CD14-positive monocyte (primary cell): Measurements from ENCODE around the gene CDH4. TPM values are rescaled to one million over a fixed set of nuclear protein-coding genes. Genes with fewer than 3 reads are reported as not detected.

Source experiments
- DNase-seq, 3 donors: peaks; one replicate each; pipeline ENCODE4 v3.0.0-alpha.2; 2011 to 2022
- H2AFZ ChIP-seq: 2 replicates; pipeline ENCODE4 v1.6.0; 2012; ENCODE audit warnings: mild to moderate bottlenecking, low read depth, low read length, inconsistent platforms; ENCODE audit not compliant: insufficient read depth, poor library complexity, severe bottlenecking
- H3K27ac ChIP-seq, 2 donors: 1 replicate in 1 of 2; 2 replicates in 1 of 2; pipeline ENCODE4 v1.5.1; 2012 to 2013; ENCODE audit warnings: low read length in 2 of 2, control low read depth in 1 of 2, inconsistent platforms in 1 of 2, low read depth in 1 of 2, mild to moderate bottlenecking in 1 of 2
- H3K27me3 ChIP-seq, 2 donors: one replicate each; pipeline versions ENCODE4 v1.6.0 to v1.6.1; 2011 to 2013; ENCODE audit warnings: low read length in 2 of 2; ENCODE audit not compliant: control insufficient read depth in 2 of 2, insufficient read depth in 2 of 2
- H3K36me3 ChIP-seq, 2 donors: replicated peaks in 1 of 2; 1 replicate in 1 of 2; 2 replicates in 1 of 2; pipeline versions ENCODE4 v1.5.1 to v1.6.1; 2012 to 2013; ENCODE audit warnings: low read length in 2 of 2, control low read depth in 1 of 2, inconsistent platforms in 1 of 2, mild to moderate bottlenecking in 1 of 2; ENCODE audit not compliant: insufficient read depth in 2 of 2, control insufficient read depth in 1 of 2
- H3K4me1 ChIP-seq, 2 donors: 1 replicate in 1 of 2; 2 replicates in 1 of 2; pipeline versions ENCODE4 v1.5.1 to v1.6.1; 2012 to 2013; ENCODE audit warnings: low read length in 2 of 2, control low read depth in 1 of 2, inconsistent platforms in 1 of 2, mild to moderate bottlenecking in 1 of 2, moderate library complexity in 1 of 2; ENCODE audit not compliant: insufficient read depth in 2 of 2, control insufficient read depth in 1 of 2
- H3K4me2 ChIP-seq: replicated peaks from 2 replicates; pipeline ENCODE3; 2012; ENCODE audit warnings: low read length, moderate library complexity, mild to moderate bottlenecking; ENCODE audit not compliant: poor library complexity, severe bottlenecking; ENCODE audit errors: extremely low read depth
- H3K4me3 ChIP-seq, 3 experiments: fragments of 200-600 bp in 1 of 3; sonication (generic) in 1 of 3; replicated peaks in 1 of 3; 1 replicate in 2 of 3; 2 replicates in 1 of 3; pipeline ENCODE4 v1.5.1; 2011 to 2013; ENCODE audit warnings: low read length in 3 of 3, mild to moderate bottlenecking in 3 of 3, control low read depth in 2 of 3, low read depth in 2 of 3, inconsistent platforms in 1 of 3, moderate library complexity in 1 of 3
- H3K79me2 ChIP-seq: 2 replicates; pipeline ENCODE4 v1.6.0; 2012; ENCODE audit warnings: mild to moderate bottlenecking, control low read depth, inconsistent platforms, low read length, moderate library complexity; ENCODE audit not compliant: insufficient read depth
- H3K9ac ChIP-seq: 2 replicates; pipeline ENCODE4 v1.6.0; 2017; ENCODE audit warnings: low read length, mild to moderate bottlenecking; ENCODE audit not compliant: insufficient read depth, poor library complexity, severe bottlenecking
- H3K9me3 ChIP-seq, 2 donors: replicated peaks in 1 of 2; 1 replicate in 1 of 2; 2 replicates in 1 of 2; pipeline versions ENCODE4 v1.5.1 to v1.6.1; 2012 to 2013; ENCODE audit warnings: low read length in 2 of 2, control low read depth in 1 of 2; ENCODE audit not compliant: control insufficient read depth in 1 of 2, insufficient read depth in 1 of 2
- H4K20me1 ChIP-seq: 2 replicates; pipeline ENCODE4 v1.6.0; 2012; ENCODE audit warnings: mild to moderate bottlenecking, low read length, control low read depth, moderate library complexity; ENCODE audit not compliant: insufficient read depth
- H3K27ac Mint-ChIP-seq, 7 donors: one replicate each; pipeline ENCODE4 v1.8.0; 2020; ENCODE audit warnings: mild to moderate bottlenecking in 7 of 7, mixed read lengths in 7 of 7, moderate library complexity in 6 of 7, inconsistent platforms in 2 of 7
- H3K27me3 Mint-ChIP-seq, 3 donors: one replicate each; pipeline ENCODE4 v1.8.0; 2021 to 2022; ENCODE audit warnings: low read depth in 3 of 3, mild to moderate bottlenecking in 3 of 3, mixed read lengths in 3 of 3, moderate library complexity in 3 of 3, inconsistent platforms in 1 of 3
- H3K36me3 Mint-ChIP-seq, 2 donors: one replicate each; pipeline ENCODE4 v1.8.0; 2020; ENCODE audit warnings: mixed read lengths in 2 of 2, inconsistent platforms in 1 of 2, mild to moderate bottlenecking in 1 of 2
- H3K4me1 Mint-ChIP-seq: one replicate; pipeline ENCODE4 v1.8.0; 2020; ENCODE audit warnings: mild to moderate bottlenecking, mixed read lengths
- H3K4me3 Mint-ChIP-seq, 2 donors: one replicate each; pipeline ENCODE4 v1.8.0; 2020; ENCODE audit warnings: mild to moderate bottlenecking in 2 of 2, mixed read lengths in 2 of 2, moderate library complexity in 1 of 2
- H3K9me3 Mint-ChIP-seq, 7 donors: one replicate each; pipeline ENCODE4 v1.8.0; 2020 to 2022; ENCODE audit warnings: mixed read lengths in 7 of 7, mild to moderate bottlenecking in 6 of 7, moderate library complexity in 6 of 7, inconsistent platforms in 2 of 7
- CTCF ChIP-seq: fragments of 200-600 bp; IDR thresholded peaks from one replicate; pipeline ENCODE4 v1.8.0; 2022; ENCODE audit warnings: antibody characterized with exemption, mild to moderate bottlenecking
- WGBS: methylation state at CpG from one replicate; pipeline ENCODE4 v1.1.5; 2013; ENCODE audit warnings: missing lambda C conversion rate; ENCODE audit not compliant: insufficient coverage; 5-methylcytosine and 5-hydroxymethylcytosine counted together
- intact Hi-C, 2 donors: fragments of 100-400 bp; cut with micrococcal nuclease; formaldehyde crosslinking; loops; one replicate each; pipeline versions ENCODE4 v1.15.0 to v1.15.1; 2023
- polyA plus RNA-seq, 3 donors: library from polyadenylated mRNA; depleted of rRNA in 1 of 3; unstranded in 2 of 3; stranded (reverse) in 1 of 3; fragments of 300-500 nt in 2 of 3; fragments of >200 nt in 1 of 3; fragmentation: Illumina TruSeq in 2 of 3; gene quantifications; 1 replicate in 2 of 3; 2 replicates in 1 of 3; pipeline ENCODE4 v1.2.3, GENCODE V29; 2012 to 2021

Gene CDH4
- polyA plus RNA-seq, 3 donors = not detected

- Mint-ChIP-seq H3K36me3 (no peaks in the 10 kb centered on the region), H3K4me1 (no peaks in the 10 kb centered on the region), H3K4me3 (no peak overlapping the region), H3K27me3 (peaks cover 4% of the 10 kb centered on the region in 3 donors), H3K27ac (no peak overlapping the region), H3K9me3 (peaks cover 0 to 72% (median 33%) of the 10 kb centered on the region in 7 donors)
- H3K4me1 ChIP-seq = no peaks in the 10 kb centered on the region
- no peak overlapping the region for H3K27ac ChIP-seq
- DNase-seq = no peak
- TF ChIP-seq CTCF = no peak
- intact Hi-C loops = no loop called here
- no peak overlapping the region for H3K9ac ChIP-seq
- no peak overlapping the region for H3K4me3 ChIP-seq
- no peaks in the 10 kb centered on the region for H4K20me1 ChIP-seq
- H3K36me3 ChIP-seq = no peaks in the 10 kb centered on the region
- H3K9me3 ChIP-seq = peaks cover 1 to 93% of the 10 kb centered on the region in 2 donors
- no peaks in the 10 kb centered on the region for H3K79me2 ChIP-seq
- no peak overlapping the region for H2AFZ ChIP-seq
- WGBS = 94% methylated on average over 14 of the region's 19 CpGs
- H3K4me2 ChIP-seq = no peak overlapping the region
- no peaks in the 10 kb centered on the region for H3K27me3 ChIP-seq
These were observed 487.2 kb downstream of the CDH4 start for GRCh38 chr20:61739086-61739831.

DNA sequence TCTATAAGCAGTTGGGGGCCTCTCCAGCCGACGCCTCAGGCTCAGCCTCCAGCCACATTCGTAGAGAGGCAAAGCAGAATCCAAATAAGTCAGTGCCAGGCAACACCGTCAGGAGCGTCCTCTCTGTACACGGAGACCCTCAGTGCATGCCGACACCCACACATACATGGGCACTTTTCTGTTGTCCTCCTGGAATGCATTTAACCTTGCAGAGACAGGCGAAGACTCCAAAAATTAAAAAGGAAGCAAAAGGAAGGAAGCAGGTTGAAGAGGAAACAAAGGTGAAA, 487.7 kb downstream of the CDH4 start:
- Histone ChIP-seq H4K20me1 (no peaks in the 10 kb centered on the region), H3K9me3 (peaks cover 0 to 93% of the 10 kb centered on the region in 2 donors), H2AFZ (no peak overlapping the region), H3K27me3 (no peaks in the 10 kb centered on the region), H3K79me2 (no peaks in the 10 kb centered on the region), H3K27ac (no peak overlapping the region), H3K4me3 (no peak overlapping the region), H3K9ac (no peak overlapping the region), H3K4me1 (no peaks in the 10 kb centered on the region), H3K36me3 (no peaks in the 10 kb centered on the region), H3K4me2 (no peak overlapping the region)
- Mint-ChIP-seq H3K9me3 (peaks cover 0 to 72% (median 28%) of the 10 kb centered on the region in 7 donors), H3K27me3 (peaks cover under 1 to 4% (median 1%) of the 10 kb centered on the region in 3 donors), H3K36me3 (no peaks in the 10 kb centered on the region), H3K27ac (no peak overlapping the region), H3K4me3 (no peak overlapping the region), H3K4me1 (no peaks in the 10 kb centered on the region)
- 84% methylated on average over 7 of the region's 8 CpGs for WGBS
- intact Hi-C loops = no loop called here
- no peak for TF ChIP-seq CTCF
- no peak for DNase-seq
